Liver (tissue), 9 donors: ENCODE data around the gene CACNA1E. TPM values are rescaled to one million over a fixed set of nuclear protein-coding genes. Genes with fewer than 3 reads are reported as not detected.

ENCODE experiments used
- DNase-seq: peaks from one replicate; pipeline ENCODE4 v3.0.0-alpha.2; 2017; ENCODE audit warnings: low spot score
- H3K27ac ChIP-seq, 2 donors: one replicate each; pipeline ENCODE4 v1.7.0; 2013; ENCODE audit warnings: inconsistent platforms in 2 of 2, low read length in 2 of 2, control low read depth in 1 of 2, low read depth in 1 of 2, mild to moderate bottlenecking in 1 of 2
- H3K27me3 ChIP-seq, 4 donors: one replicate each; pipeline versions ENCODE4 v1.6.1 to v1.7.0; 2013; ENCODE audit warnings: low read length in 3 of 4, inconsistent platforms in 1 of 4, mild to moderate bottlenecking in 1 of 4, moderate library complexity in 1 of 4; ENCODE audit not compliant: control insufficient read depth in 4 of 4, insufficient read depth in 4 of 4
- H3K36me3 ChIP-seq, 4 donors: one replicate each; pipeline versions ENCODE4 v1.6.1 to v1.7.0; 2013; ENCODE audit warnings: low read length in 3 of 4, mild to moderate bottlenecking in 3 of 4, low read depth in 1 of 4, moderate library complexity in 1 of 4; ENCODE audit not compliant: control insufficient read depth in 4 of 4, insufficient read depth in 3 of 4
- H3K4me1 ChIP-seq, 4 donors: one replicate each; pipeline versions ENCODE4 v1.6.1 to v1.7.0; 2013; ENCODE audit warnings: low read length in 3 of 4, mild to moderate bottlenecking in 3 of 4, moderate library complexity in 1 of 4; ENCODE audit not compliant: control insufficient read depth in 4 of 4, insufficient read depth in 4 of 4
- H3K4me3 ChIP-seq, 3 donors: one replicate each; pipeline versions ENCODE4 v1.6.1 to v1.7.0; 2013; ENCODE audit warnings: low read length in 3 of 3, control low read depth in 1 of 3, low read depth in 1 of 3, mild to moderate bottlenecking in 1 of 3
- H3K9ac ChIP-seq, 2 donors: one replicate each; pipeline ENCODE4 v1.7.0; 2013; ENCODE audit warnings: low read length in 2 of 2, mild to moderate bottlenecking in 2 of 2, moderate library complexity in 2 of 2, control low read depth in 1 of 2, low read depth in 1 of 2
- H3K9me3 ChIP-seq, 4 donors: one replicate each; pipeline versions ENCODE4 v1.6.1 to v1.7.0; 2013; ENCODE audit warnings: low read length in 3 of 4; ENCODE audit not compliant: control insufficient read depth in 4 of 4
- EGR1 ChIP-seq, 2 donors: IDR thresholded peaks; 2 replicates each; pipeline ENCODE4 v1.6.1; 2016 to 2018; ENCODE audit warnings: antibody characterized with exemption in 2 of 2, low read depth in 2 of 2
- FOXA1 ChIP-seq: IDR thresholded peaks from 2 replicates; pipeline ENCODE4 v1.6.1; 2016; ENCODE audit warnings: antibody characterized with exemption
- GABPA ChIP-seq, 2 donors: IDR thresholded peaks in 1 of 2; conservative IDR thresholded peaks in 1 of 2; 2 replicates each; pipeline ENCODE4 v1.6.1; 2016; ENCODE audit warnings: antibody characterized with exemption in 2 of 2, mild to moderate bottlenecking in 1 of 2, moderate library complexity in 1 of 2
- JUND ChIP-seq, 2 donors: IDR thresholded peaks; 2 replicates each; pipeline ENCODE4 v1.6.1; 2016; ENCODE audit warnings: antibody characterized with exemption in 2 of 2
- MAX ChIP-seq: IDR thresholded peaks from 2 replicates; pipeline ENCODE4 v1.6.1; 2016; ENCODE audit warnings: antibody characterized with exemption
- RAD21 ChIP-seq, 2 donors: IDR thresholded peaks; 2 replicates each; pipeline ENCODE4 v1.6.1; 2016; ENCODE audit warnings: antibody characterized with exemption in 2 of 2, mild to moderate bottlenecking in 2 of 2
- SP1 ChIP-seq: IDR thresholded peaks from 2 replicates; pipeline ENCODE4 v1.6.1; 2018; ENCODE audit warnings: antibody characterized with exemption, mild to moderate bottlenecking
- TAF1 ChIP-seq: conservative IDR thresholded peaks from 2 replicates; pipeline ENCODE4 v1.6.1; 2016; ENCODE audit warnings: antibody characterized with exemption, mild to moderate bottlenecking
- WGBS: extraction: QIAGEN DNeasy Blood & Tissue Kit; methylation state at CpG from one replicate; pipeline ENCODE4 v1.1.7; 2013; 5-methylcytosine and 5-hydroxymethylcytosine counted together
- polyA plus RNA-seq, 2 donors: library from polyadenylated mRNA; stranded (reverse) in 1 of 2; unstranded in 1 of 2; fragments of 200-250 nt in 1 of 2; fragments of >200 nt in 1 of 2; fragmentation: Nextera tagmentation in 1 of 2; extraction: Ambion mirVana in 1 of 2; gene quantifications; one replicate each; pipeline versions ENCODE4 v1.2.1 to v1.2.3, GENCODE V29; 2013 to 2015
- total RNA-seq, 2 donors: library from RNA; depleted of rRNA; stranded (reverse); fragments of >200 nt; gene quantifications; one replicate each; pipeline ENCODE4 v1.2.3, GENCODE V29; 2014
- TF ChIP-seq, protein P1 (sequence below): IDR thresholded peaks from 2 replicates; pipeline ENCODE4 v1.6.1; 2016; ENCODE audit warnings: antibody characterized with exemption
- TF ChIP-seq, protein P2 (sequence below): IDR thresholded peaks from 2 replicates; pipeline ENCODE4 v1.6.1; 2016; ENCODE audit warnings: antibody characterized with exemption
- TF ChIP-seq, protein P3 (sequence below): IDR thresholded peaks from 2 replicates; pipeline ENCODE4 v1.6.1; 2016; ENCODE audit warnings: antibody characterized with exemption, mild to moderate bottlenecking
- TF ChIP-seq, protein P4 (sequence below): fragments of 150-350 bp; IDR thresholded peaks from 2 replicates; pipeline ENCODE4 v1.5.1; 2017; ENCODE audit warnings: improper control_type of control experiment, low read depth, low read length; ENCODE audit not compliant: missing input control
- donor health status: healthy.
- donor health status: healthy.
- donor health status: healthy.
- donor health status: healthy.
- donor health status: healthy.

Gene CACNA1E
- total and polyA plus RNA-seq, 4 donors, result under 0.01 to 0.08 (median 0.01) TPM; not detected in 1

- DNase-seq, result no peak
- H3K4me3 ChIP-seq, result no peak overlapping the region
- H3K36me3 ChIP-seq, result no peaks in the 10 kb centered on the region
- H3K9me3 ChIP-seq, result peaks cover 0 to 1% (median 0%) of the 10 kb centered on the region in 4 donors
- 77% methylated on average over 2 of the region's 2 CpGs for WGBS
- H3K4me1 ChIP-seq, result no peaks in the 10 kb centered on the region
- H3K27me3 ChIP-seq, result peaks cover 0 to 5% (median 0%) of the 10 kb centered on the region in 4 donors
- TF ChIP-seq, protein P1, sequence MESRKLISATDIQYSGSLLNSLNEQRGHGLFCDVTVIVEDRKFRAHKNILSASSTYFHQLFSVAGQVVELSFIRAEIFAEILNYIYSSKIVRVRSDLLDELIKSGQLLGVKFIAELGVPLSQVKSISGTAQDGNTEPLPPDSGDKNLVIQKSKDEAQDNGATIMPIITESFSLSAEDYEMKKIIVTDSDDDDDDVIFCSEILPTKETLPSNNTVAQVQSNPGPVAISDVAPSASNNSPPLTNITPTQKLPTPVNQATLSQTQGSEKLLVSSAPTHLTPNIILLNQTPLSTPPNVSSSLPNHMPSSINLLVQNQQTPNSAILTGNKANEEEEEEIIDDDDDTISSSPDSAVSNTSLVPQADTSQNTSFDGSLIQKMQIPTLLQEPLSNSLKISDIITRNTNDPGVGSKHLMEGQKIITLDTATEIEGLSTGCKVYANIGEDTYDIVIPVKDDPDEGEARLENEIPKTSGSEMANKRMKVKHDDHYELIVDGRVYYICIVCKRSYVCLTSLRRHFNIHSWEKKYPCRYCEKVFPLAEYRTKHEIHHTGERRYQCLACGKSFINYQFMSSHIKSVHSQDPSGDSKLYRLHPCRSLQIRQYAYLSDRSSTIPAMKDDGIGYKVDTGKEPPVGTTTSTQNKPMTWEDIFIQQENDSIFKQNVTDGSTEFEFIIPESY, result no peak
- no peak for TF ChIP-seq GABPA (IDR thresholded peaks at IDR 0.05 in 1 of 2, conservative IDR thresholded peaks at IDR 0.05 in 1 of 2)
- H3K9ac ChIP-seq, result no peak overlapping the region
- no peak overlapping the region for H3K27ac ChIP-seq
Observed at GRCh38 chr1:181806746-181807145, 323.4 kb downstream of the CACNA1E start.

DNA sequence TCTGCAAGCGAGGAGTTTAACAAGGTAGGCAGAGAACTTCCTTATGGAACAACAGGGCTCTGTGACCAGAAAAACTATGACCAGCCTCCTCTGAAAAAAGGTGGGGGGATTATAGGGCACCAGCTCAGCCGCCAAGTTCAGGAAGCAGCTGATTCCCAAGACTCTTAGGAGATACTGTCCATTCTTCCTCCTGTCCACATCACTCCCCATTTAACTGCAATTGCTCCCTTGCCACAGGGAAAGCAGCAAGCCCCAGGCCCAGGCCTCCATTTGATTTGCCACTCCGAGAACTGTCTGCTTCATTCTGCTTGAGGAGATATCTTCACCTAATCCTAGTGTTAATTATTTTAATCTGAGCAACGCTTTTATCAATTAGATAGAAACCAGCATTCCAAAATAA lies 323.9 kb downstream of the CACNA1E start:
- Histone ChIP-seq H3K4me3 (no peak overlapping the region), H3K36me3 (no peaks in the 10 kb centered on the region), H3K9me3 (peaks cover 0 to 1% (median 0%) of the 10 kb centered on the region in 4 donors), H3K27ac (no peak overlapping the region), H3K9ac (no peak overlapping the region), H3K4me1 (no peaks in the 10 kb centered on the region), H3K27me3 (peaks cover 0 to 5% (median 0%) of the 10 kb centered on the region in 4 donors)
- WGBS, result 80% methylated on average over 4 of the region's 4 CpGs
- TF ChIP-seq, protein P1, result no peak
- TF ChIP-seq RAD21 (IDR thresholded peaks at IDR 0.05) (no peak), FOXA1 (no peak)
- TF ChIP-seq, protein P2, sequence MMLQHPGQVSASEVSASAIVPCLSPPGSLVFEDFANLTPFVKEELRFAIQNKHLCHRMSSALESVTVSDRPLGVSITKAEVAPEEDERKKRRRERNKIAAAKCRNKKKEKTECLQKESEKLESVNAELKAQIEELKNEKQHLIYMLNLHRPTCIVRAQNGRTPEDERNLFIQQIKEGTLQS, result no peak
- DNase-seq, result no peak

GRCh38 chr1:181809991-181810545 lies 326.8 kb downstream of the CACNA1E start:
- Histone ChIP-seq H3K4me1 (no peaks in the 10 kb centered on the region), H3K27me3 (peaks cover 0 to 5% (median 0%) of the 10 kb centered on the region in 4 donors), H3K36me3 (no peaks in the 10 kb centered on the region), H3K4me3 (no peak overlapping the region), H3K9me3 (peaks cover 0 to 4% (median under 1%) of the 10 kb centered on the region in 4 donors), H3K27ac (no peak overlapping the region), H3K9ac (no peak overlapping the region)
- TF ChIP-seq, protein P1, result no peak
- TF ChIP-seq SP1, result no peak
- TF ChIP-seq, protein P3, sequence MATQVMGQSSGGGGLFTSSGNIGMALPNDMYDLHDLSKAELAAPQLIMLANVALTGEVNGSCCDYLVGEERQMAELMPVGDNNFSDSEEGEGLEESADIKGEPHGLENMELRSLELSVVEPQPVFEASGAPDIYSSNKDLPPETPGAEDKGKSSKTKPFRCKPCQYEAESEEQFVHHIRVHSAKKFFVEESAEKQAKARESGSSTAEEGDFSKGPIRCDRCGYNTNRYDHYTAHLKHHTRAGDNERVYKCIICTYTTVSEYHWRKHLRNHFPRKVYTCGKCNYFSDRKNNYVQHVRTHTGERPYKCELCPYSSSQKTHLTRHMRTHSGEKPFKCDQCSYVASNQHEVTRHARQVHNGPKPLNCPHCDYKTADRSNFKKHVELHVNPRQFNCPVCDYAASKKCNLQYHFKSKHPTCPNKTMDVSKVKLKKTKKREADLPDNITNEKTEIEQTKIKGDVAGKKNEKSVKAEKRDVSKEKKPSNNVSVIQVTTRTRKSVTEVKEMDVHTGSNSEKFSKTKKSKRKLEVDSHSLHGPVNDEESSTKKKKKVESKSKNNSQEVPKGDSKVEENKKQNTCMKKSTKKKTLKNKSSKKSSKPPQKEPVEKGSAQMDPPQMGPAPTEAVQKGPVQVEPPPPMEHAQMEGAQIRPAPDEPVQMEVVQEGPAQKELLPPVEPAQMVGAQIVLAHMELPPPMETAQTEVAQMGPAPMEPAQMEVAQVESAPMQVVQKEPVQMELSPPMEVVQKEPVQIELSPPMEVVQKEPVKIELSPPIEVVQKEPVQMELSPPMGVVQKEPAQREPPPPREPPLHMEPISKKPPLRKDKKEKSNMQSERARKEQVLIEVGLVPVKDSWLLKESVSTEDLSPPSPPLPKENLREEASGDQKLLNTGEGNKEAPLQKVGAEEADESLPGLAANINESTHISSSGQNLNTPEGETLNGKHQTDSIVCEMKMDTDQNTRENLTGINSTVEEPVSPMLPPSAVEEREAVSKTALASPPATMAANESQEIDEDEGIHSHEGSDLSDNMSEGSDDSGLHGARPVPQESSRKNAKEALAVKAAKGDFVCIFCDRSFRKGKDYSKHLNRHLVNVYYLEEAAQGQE, result no peak
- no peak for TF ChIP-seq JUND (IDR thresholded peaks at IDR 0.05)
- TF ChIP-seq RAD21 (IDR thresholded peaks at IDR 0.05), result no peak
- no peak for TF ChIP-seq MAX
- TF ChIP-seq, protein P2, result no peak
- no peak for TF ChIP-seq TAF1
- TF ChIP-seq, protein P4, sequence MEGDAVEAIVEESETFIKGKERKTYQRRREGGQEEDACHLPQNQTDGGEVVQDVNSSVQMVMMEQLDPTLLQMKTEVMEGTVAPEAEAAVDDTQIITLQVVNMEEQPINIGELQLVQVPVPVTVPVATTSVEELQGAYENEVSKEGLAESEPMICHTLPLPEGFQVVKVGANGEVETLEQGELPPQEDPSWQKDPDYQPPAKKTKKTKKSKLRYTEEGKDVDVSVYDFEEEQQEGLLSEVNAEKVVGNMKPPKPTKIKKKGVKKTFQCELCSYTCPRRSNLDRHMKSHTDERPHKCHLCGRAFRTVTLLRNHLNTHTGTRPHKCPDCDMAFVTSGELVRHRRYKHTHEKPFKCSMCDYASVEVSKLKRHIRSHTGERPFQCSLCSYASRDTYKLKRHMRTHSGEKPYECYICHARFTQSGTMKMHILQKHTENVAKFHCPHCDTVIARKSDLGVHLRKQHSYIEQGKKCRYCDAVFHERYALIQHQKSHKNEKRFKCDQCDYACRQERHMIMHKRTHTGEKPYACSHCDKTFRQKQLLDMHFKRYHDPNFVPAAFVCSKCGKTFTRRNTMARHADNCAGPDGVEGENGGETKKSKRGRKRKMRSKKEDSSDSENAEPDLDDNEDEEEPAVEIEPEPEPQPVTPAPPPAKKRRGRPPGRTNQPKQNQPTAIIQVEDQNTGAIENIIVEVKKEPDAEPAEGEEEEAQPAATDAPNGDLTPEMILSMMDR, result no peak
- TF ChIP-seq FOXA1, result no peak
- no peak for TF ChIP-seq EGR1 (IDR thresholded peaks at IDR 0.05; ENCODE audit: low read depth in 2 of 2)
- TF ChIP-seq GABPA (IDR thresholded peaks at IDR 0.05 in 1 of 2, conservative IDR thresholded peaks at IDR 0.05 in 1 of 2), result no peak
- no peak for DNase-seq
- 88% methylated on average over 1 of the region's 1 CpG for WGBS
